D721Med (cell line): ENCODE data around the gene AOAH.

Experiments
- DNase-seq: peaks from one replicate; pipeline ENCODE4 v3.0.0; 2011; ENCODE audit warnings: low spot score; ENCODE audit not compliant: insufficient read length
- FAIRE-seq: peaks from 2 replicates; lab custom pipeline; 2011; peaks lifted over from hg19 to GRCh38; lab: Jason Lieb, UNC
- CTCF ChIP-seq: IDR thresholded peaks from 2 replicates; pipeline ENCODE4 v1.5.1; 2012; ENCODE audit warnings: mild to moderate bottlenecking, control low read depth; ENCODE audit not compliant: insufficient read depth; ENCODE audit errors: missing control alignments

AOAH gene

GRCh38 chr7:36723951-36724664 is at the start of gene AOAH:
AOAH (minus strand) TSS chr7:36724494; CDS start chr7:36724148, 346 bp downstream.
- FAIRE-seq (no peak), DNase-seq (no peak)
- no peak for TF ChIP-seq CTCF

GRCh38 chr7:36766451-36766850 is 42.2 kb upstream of the AOAH start:
- FAIRE-seq (no peak), DNase-seq (no peak)
- TF ChIP-seq CTCF: no peak

- DNase-seq (no peak), FAIRE-seq (no peak)
- TF ChIP-seq CTCF: no peak
These were observed 41.3 kb upstream of the AOAH start for GRCh38 chr7:36765605-36766004.

- DNase-seq (no peak), FAIRE-seq (no peak)
- no peak for TF ChIP-seq CTCF
These were observed 40.6 kb upstream of the AOAH start for GRCh38 chr7:36764929-36765328.

GRCh38 chr7:36763132-36763816 is 39.0 kb upstream of the AOAH start:
- no peak for DNase-seq
- no peak for TF ChIP-seq CTCF
- no peak for FAIRE-seq

- DNase-seq (no peak), FAIRE-seq (no peak)
- no peak for TF ChIP-seq CTCF
These were observed 38.1 kb upstream of the AOAH start for GRCh38 chr7:36762394-36762793.

- DNase-seq: no peak
- no peak for TF ChIP-seq CTCF
- FAIRE-seq: no peak
These were observed 37.5 kb upstream of the AOAH start for GRCh38 chr7:36761835-36762234.
